K562 (cell line): Measurements from ENCODE around the gene LINGO3. TPM values are rescaled to one million over a fixed set of nuclear protein-coding genes. Genes with fewer than 3 reads are reported as not detected.

Source experiments
- ATF4 ChIP-seq: fragments of 450-650 bp; formaldehyde crosslinking; IDR thresholded peaks from 2 replicates; pipeline ENCODE4 v1.4.0; 2022; ENCODE audit warnings: mild to moderate bottlenecking, moderate library complexity
- FOXO4 ChIP-seq: fragments of 450-650 bp; formaldehyde crosslinking; IDR thresholded peaks from 2 replicates; pipeline ENCODE4 v1.4.0; 2020; ENCODE audit warnings: mild to moderate bottlenecking, moderate library complexity
- NBN ChIP-seq: fragments of 450-650 bp; IDR thresholded peaks from 2 replicates; pipeline ENCODE4 v1.6.1; 2016; ENCODE audit warnings: low read depth, mild to moderate bottlenecking
- NCOA6 ChIP-seq: fragments of 450-650 bp; IDR thresholded peaks from 2 replicates; pipeline ENCODE4 v1.6.1; 2017; ENCODE audit warnings: mild to moderate bottlenecking
- NUFIP1 ChIP-seq: fragments of 450-650 bp; IDR thresholded peaks from 2 replicates; pipeline ENCODE4 v1.6.1; 2018; ENCODE audit not compliant: partially characterized antibody
- PHF21A ChIP-seq: fragments of 450-650 bp; IDR thresholded peaks from 2 replicates; pipeline ENCODE4 v1.6.1; 2017; ENCODE audit warnings: low read depth, borderline replicate concordance
- PRMT5 ChIP-seq: sonication (generic); formaldehyde crosslinking; IDR thresholded peaks from 2 replicates; pipeline ENCODE4 v1.5.0; 2020; ENCODE audit warnings: missing genetic modification reagents
- RCOR1 ChIP-seq, 2 experiments: IDR thresholded peaks; 2 replicates each; pipeline ENCODE4 v1.6.1; 2012; ENCODE audit warnings: low read depth in 2 of 2, low read length in 2 of 2, borderline replicate concordance in 1 of 2, improper control_type of control experiment in 1 of 2
- SREBF1 ChIP-seq: fragments of 150-350 bp; IDR thresholded peaks from 2 replicates; pipeline ENCODE4 v1.6.1; 2014; ENCODE audit warnings: antibody characterized with exemption, low read depth, low read length, borderline replicate concordance
- TSHZ1 ChIP-seq: fragments of 250-450 bp; sonication (Bioruptor Pico); IDR thresholded peaks from 2 replicates; pipeline ENCODE4 v1.4.0; 2020; ENCODE audit warnings: mild to moderate bottlenecking, moderate library complexity
- ZKSCAN1 ChIP-seq: fragments of 150-350 bp; IDR thresholded peaks from 2 replicates; pipeline ENCODE4 v1.6.1; 2016; ENCODE audit warnings: low read depth, low read length
- ZNF217 ChIP-seq: sonication (generic); formaldehyde crosslinking; IDR thresholded peaks from 2 replicates; pipeline ENCODE4 v1.8.0; 2022; ENCODE audit warnings: mild to moderate bottlenecking, missing genetic modification reagents
- ZNF316 ChIP-seq: fragments of 450-650 bp; IDR thresholded peaks from 2 replicates; pipeline ENCODE4 v1.6.1; 2016
- ZNF431 ChIP-seq: sonication (generic); formaldehyde crosslinking; IDR thresholded peaks from 2 replicates; pipeline ENCODE4 v1.8.0; 2022; ENCODE audit warnings: mild to moderate bottlenecking, missing genetic modification reagents
- ZNF561 ChIP-seq: fragments of 450-650 bp; formaldehyde crosslinking; conservative IDR thresholded peaks from 2 replicates; pipeline ENCODE4 v1.4.0; 2020; ENCODE audit warnings: mild to moderate bottlenecking, moderate library complexity
- polyA plus RNA-seq, 8 experiments: library from polyadenylated mRNA; depleted of rRNA in 4 of 8; stranded (reverse) in 5 of 8; unstranded in 3 of 8; fragments of >200 nt; fragmentation: Nextera tagmentation in 2 of 8; fragmentation: Illumina TruSeq in 1 of 8; extraction: Ambion mirVana in 2 of 8; extraction: Trizol in 1 of 8; gene quantifications; 2 replicates each; pipeline versions ENCODE4 v1.2.1 to v1.2.3, GENCODE V29; 2011 to 2014; ENCODE audit warnings: inconsistent platforms in 1 of 8, missing spikeins in 1 of 8
- total RNA-seq, 7 experiments: library from RNA; depleted of rRNA in 6 of 7; stranded (reverse); fragments of >200 nt in 6 of 7; fragmentation: Illumina TruSeq in 2 of 7; extraction: Trizol in 2 of 7; gene quantifications; 2 replicates each; pipeline versions ENCODE4 v1.2.1 to v1.2.3, GENCODE V29; 2011 to 2021; ENCODE audit warnings: low replicate concordance in 1 of 7
- TF ChIP-seq, protein P1 (sequence below): fragments of 250-450 bp; sonication (Bioruptor Pico); IDR thresholded peaks from 2 replicates; pipeline ENCODE4 v1.5.0; 2021
- TF ChIP-seq, protein P2 (sequence below): sonication (generic); formaldehyde crosslinking; IDR thresholded peaks from 2 replicates; pipeline ENCODE4 v1.8.0; 2023; ENCODE audit warnings: mild to moderate bottlenecking, missing genetic modification reagents

The LINGO3 gene
- total and polyA plus RNA-seq, 9 of the 15 experiments (the other 6 are each of a cell fraction or from before 2014, with no cell fraction given), result 0.03 to 0.05 (median 0.03) TPM; not detected in 6

DNA sequence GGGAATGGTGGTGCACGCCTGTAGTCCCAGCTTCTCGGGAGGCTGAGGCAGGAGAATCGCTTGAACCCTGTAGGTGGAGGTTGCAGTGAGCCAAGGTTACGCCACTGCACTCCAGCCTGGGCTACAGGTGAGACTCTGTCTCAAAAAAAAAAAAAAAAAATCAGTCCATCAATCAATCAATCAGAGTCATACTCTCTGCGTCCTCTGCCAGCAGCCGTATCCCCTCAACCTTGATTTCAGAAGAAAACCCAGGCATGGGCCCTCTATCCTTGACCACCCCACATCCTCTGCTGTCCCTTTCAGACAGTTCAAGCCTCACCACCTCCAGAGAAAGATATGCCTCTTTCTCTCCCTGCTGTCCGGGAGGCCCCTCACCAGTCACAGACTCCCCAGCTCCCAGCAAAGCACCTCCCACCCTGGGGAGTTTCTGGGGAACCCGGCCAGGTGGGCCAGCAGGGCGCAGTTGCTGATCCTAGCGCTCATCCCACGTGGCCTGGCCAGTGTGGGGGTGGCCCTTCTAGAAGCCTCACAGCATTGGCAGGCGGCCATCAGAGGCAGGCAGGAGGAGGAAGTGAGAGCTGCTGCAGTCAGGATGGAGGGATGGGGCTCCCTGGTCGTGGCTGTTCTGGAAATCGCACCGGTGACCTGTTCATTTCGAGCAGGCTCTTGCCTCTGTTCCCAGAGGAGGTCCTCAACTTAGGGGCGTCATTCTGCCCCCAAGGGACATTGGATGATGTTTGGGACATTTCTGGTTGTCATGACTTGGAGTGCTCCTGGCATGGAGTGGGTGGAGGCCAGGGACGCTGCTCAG, 41.6 kb downstream of the LINGO3 start (continued):
- TF ChIP-seq TSHZ1 (CRISPR knock-in tag) (no peak), SREBF1 (no peak), ZNF431 (CRISPR knock-in tag) (0 out of 2 replicates have a peak, but pooled peaks have one; percentile 44), ZNF316 (no peak), ATF4 (no peak), PHF21A (no peak), RCOR1 (IDR thresholded peaks at IDR 0.05; ENCODE audit: borderline replicate concordance in 1 of 2, low read depth in 2 of 2, low read length in 2 of 2) (peak in 1 of 2 experiments; percentile 81; a peak in 2 of 4 replicates), ZNF217 (CRISPR knock-in tag) (no peak), FOXO4 (CRISPR knock-in tag) (no peak), PRMT5 (CRISPR knock-in tag) (no peak), ZKSCAN1 (no peak), NCOA6 (no peak), NUFIP1 (no peak), NBN (no peak), ZNF561 (no peak)
- TF ChIP-seq, protein P1, sequence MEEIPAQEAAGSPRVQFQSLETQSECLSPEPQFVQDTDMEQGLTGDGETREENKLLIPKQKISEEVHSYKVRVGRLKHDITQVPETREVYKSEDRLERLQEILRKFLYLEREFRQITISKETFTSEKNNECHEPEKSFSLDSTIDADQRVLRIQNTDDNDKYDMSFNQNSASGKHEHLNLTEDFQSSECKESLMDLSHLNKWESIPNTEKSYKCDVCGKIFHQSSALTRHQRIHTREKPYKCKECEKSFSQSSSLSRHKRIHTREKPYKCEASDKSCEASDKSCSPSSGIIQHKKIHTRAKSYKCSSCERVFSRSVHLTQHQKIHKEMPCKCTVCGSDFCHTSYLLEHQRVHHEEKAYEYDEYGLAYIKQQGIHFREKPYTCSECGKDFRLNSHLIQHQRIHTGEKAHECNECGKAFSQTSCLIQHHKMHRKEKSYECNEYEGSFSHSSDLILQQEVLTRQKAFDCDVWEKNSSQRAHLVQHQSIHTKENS, result no peak
- TF ChIP-seq, protein P2, sequence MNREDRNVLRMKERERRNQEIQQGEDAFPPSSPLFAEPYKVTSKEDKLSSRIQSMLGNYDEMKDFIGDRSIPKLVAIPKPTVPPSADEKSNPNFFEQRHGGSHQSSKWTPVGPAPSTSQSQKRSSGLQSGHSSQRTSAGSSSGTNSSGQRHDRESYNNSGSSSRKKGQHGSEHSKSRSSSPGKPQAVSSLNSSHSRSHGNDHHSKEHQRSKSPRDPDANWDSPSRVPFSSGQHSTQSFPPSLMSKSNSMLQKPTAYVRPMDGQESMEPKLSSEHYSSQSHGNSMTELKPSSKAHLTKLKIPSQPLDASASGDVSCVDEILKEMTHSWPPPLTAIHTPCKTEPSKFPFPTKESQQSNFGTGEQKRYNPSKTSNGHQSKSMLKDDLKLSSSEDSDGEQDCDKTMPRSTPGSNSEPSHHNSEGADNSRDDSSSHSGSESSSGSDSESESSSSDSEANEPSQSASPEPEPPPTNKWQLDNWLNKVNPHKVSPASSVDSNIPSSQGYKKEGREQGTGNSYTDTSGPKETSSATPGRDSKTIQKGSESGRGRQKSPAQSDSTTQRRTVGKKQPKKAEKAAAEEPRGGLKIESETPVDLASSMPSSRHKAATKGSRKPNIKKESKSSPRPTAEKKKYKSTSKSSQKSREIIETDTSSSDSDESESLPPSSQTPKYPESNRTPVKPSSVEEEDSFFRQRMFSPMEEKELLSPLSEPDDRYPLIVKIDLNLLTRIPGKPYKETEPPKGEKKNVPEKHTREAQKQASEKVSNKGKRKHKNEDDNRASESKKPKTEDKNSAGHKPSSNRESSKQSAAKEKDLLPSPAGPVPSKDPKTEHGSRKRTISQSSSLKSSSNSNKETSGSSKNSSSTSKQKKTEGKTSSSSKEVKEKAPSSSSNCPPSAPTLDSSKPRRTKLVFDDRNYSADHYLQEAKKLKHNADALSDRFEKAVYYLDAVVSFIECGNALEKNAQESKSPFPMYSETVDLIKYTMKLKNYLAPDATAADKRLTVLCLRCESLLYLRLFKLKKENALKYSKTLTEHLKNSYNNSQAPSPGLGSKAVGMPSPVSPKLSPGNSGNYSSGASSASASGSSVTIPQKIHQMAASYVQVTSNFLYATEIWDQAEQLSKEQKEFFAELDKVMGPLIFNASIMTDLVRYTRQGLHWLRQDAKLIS (CRISPR knock-in tag), result no peak
